ENCODE measurements around the gene DNPH1. TPM values are rescaled to one million over a fixed set of nuclear protein-coding genes. Genes with fewer than 3 reads are reported as not detected.

DNPH1 gene
- total and polyA plus RNA-seq, 2 donors (not counting 3 experiments of a cell fraction or from before 2014, with no cell fraction given) = 37.7 to 120 TPM

DNA sequence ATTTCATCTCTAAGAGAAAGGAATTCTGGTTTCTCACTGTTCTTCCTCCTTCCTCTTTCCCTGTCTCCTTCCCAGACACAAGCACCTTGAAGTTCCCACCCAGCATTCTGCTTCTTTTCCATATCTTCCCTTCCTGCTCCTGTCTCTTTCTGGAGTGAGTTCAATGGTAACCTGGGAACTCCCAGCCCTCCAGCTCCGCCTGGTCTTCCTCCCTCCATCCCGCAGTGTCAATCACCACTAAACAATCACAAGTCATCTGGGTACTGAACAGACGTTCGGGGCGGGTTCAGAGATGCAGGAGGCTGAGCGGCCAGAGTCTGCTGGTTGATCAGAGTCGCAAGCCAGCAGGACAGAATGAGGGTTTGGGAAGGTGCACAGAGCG, 21.7 kb upstream of the DNPH1 start:
- H4K20me1 ChIP-seq (replicated peaks; ENCODE audit: control insufficient read depth, extremely low read depth, insufficient read depth, low read length) = no peaks in the 10 kb centered on the region
- no peak overlapping the region for H3K4me3 ChIP-seq (replicated peaks in 1 of 3; ENCODE audit: insufficient read depth in 1 of 3, low read depth in 1 of 3, low read length in 3 of 3)
- TF ChIP-seq FOS (IDR thresholded peaks at IDR 0.05; ENCODE audit: borderline replicate concordance, insufficient read depth, low read length) (no peak), JUN (IDR thresholded peaks at IDR 0.05; ENCODE audit: borderline replicate concordance, insufficient read depth, insufficient read length, low read depth) (no peak)
- FAIRE-seq (no peak), DNase-seq (ENCODE audit: low read depth, low spot score) (no peak)
- H3K36me3 ChIP-seq (ENCODE audit: control insufficient read depth in 2 of 2, extremely low read depth in 1 of 2, insufficient read depth in 2 of 2, low read length in 2 of 2) = no peaks in the 10 kb centered on the region
- H3K79me2 ChIP-seq (ENCODE audit: control insufficient read depth, insufficient read depth, low read length) = no peaks in the 10 kb centered on the region
- H3K27me3 ChIP-seq (ENCODE audit: control insufficient read depth in 2 of 2, insufficient read depth in 2 of 2, low read length in 2 of 2) = peaks cover 10 to 18% of the 10 kb centered on the region in 2 experiments
- CTCF ChIA-PET = interaction anchor here (1.3 to 1.8 kb wide), 2 partner anchors 12 to 22 kb away, joined by 4 to 5 read pairs; partner anchors contain the start of gene DNPH1
- H3K9me1 ChIP-seq (replicated peaks; ENCODE audit: control insufficient read depth, extremely low read depth, insufficient read depth, low read length) = no peaks in the 10 kb centered on the region
- H3K27ac ChIP-seq (ENCODE audit: insufficient read depth, low read depth, low read length) = no peak overlapping the region
- H3K4me2 ChIP-seq (ENCODE audit: insufficient read depth, low read length) = no peak overlapping the region
- no peak overlapping the region for H3K9ac ChIP-seq (replicated peaks; ENCODE audit: extremely low read depth, insufficient read depth, low read length)
- peaks cover 4% of the 10 kb centered on the region for H3K4me1 ChIP-seq (ENCODE audit: control insufficient read depth, extremely low read depth, insufficient read depth, low read length)
- no TSS peak for BruUV-seq (replicated peaks)
- intact Hi-C loops (cut with micrococcal nuclease) (no loop called here), dilution Hi-C loops (cut with MboI; ENCODE audit: extremely low pct_ligation_motif_present, low sequenced_read_pairs) (no loop called here)
- no peaks in the 10 kb centered on the region for H3K9me3 ChIP-seq (replicated peaks; ENCODE audit: control insufficient read depth, insufficient read depth, low read length)
- no peak overlapping the region for H2AFZ ChIP-seq (ENCODE audit: low read depth, low read length)
- POLR2A ChIA-PET = no interaction called here

DNA sequence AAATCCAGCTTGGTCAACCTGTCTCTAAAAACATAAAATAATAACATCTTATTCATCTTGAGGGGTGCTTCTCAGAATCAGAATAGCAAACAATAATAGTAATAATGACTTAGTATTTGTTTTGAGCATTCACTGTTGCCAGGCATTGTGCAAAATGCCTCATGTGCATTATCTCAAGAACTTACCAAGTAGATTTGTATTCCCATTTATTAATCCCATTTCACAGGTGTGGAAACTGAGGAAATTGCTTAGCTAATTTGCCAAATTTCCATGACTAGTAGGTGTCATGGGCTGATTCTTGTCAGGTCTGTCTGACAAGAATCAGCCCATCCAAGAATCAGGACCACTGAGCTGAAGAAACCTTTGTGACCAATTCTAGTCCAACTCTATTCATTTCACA, 19.5 kb upstream of the DNPH1 start:
- Histone ChIP-seq H4K20me1 (replicated peaks; ENCODE audit: control insufficient read depth, extremely low read depth, insufficient read depth, low read length) (no peaks in the 10 kb centered on the region), H3K4me1 (ENCODE audit: control insufficient read depth, extremely low read depth, insufficient read depth, low read length) (peaks cover 4% of the 10 kb centered on the region), H3K79me2 (ENCODE audit: control insufficient read depth, insufficient read depth, low read length) (no peaks in the 10 kb centered on the region), H3K4me3 (replicated peaks in 1 of 3; ENCODE audit: insufficient read depth in 1 of 3, low read depth in 1 of 3, low read length in 3 of 3) (no peak overlapping the region), H3K27me3 (ENCODE audit: control insufficient read depth in 2 of 2, insufficient read depth in 2 of 2, low read length in 2 of 2) (peaks cover 22 to 40% of the 10 kb centered on the region in 2 experiments), H3K9me3 (replicated peaks; ENCODE audit: control insufficient read depth, insufficient read depth, low read length) (no peaks in the 10 kb centered on the region), H3K9me1 (replicated peaks; ENCODE audit: control insufficient read depth, extremely low read depth, insufficient read depth, low read length) (no peaks in the 10 kb centered on the region), H3K4me2 (ENCODE audit: insufficient read depth, low read length) (no peak overlapping the region), H2AFZ (ENCODE audit: low read depth, low read length) (no peak overlapping the region), H3K36me3 (ENCODE audit: control insufficient read depth in 2 of 2, extremely low read depth in 1 of 2, insufficient read depth in 2 of 2, low read length in 2 of 2) (no peaks in the 10 kb centered on the region), H3K27ac (ENCODE audit: insufficient read depth, low read depth, low read length) (no peak overlapping the region), H3K9ac (replicated peaks; ENCODE audit: extremely low read depth, insufficient read depth, low read length) (no peak overlapping the region)
- ChIA-PET POLR2A (no interaction called here), CTCF (interaction anchor here (1.5 to 4.0 kb wide), 2 partner anchors 19 to 86 kb away, joined by 3 to 26 read pairs; partner anchors contain the start of gene DNPH1)
- DNase-seq (ENCODE audit: low read depth, low spot score) (no peak), FAIRE-seq (no peak)
- dilution Hi-C loops (cut with MboI; ENCODE audit: extremely low pct_ligation_motif_present, low sequenced_read_pairs) = no loop called here
- BruUV-seq (replicated peaks) = no TSS peak
- TF ChIP-seq MYC (IDR thresholded peaks at IDR 0.05; ENCODE audit: low read depth, low read length) (no peak), GATA2 (IDR thresholded peaks at IDR 0.05; ENCODE audit: insufficient read depth, insufficient read length, low read depth, low read length) (no peak), POLR2AphosphoS5 (IDR thresholded peaks at IDR 0.05; ENCODE audit: insufficient read depth, low read depth, low read length) (no peak), FOS (IDR thresholded peaks at IDR 0.05; ENCODE audit: borderline replicate concordance, insufficient read depth, low read length) (no peak), EZH2 (IDR thresholded peaks at IDR 0.05; ENCODE audit: borderline replicate concordance, low read depth, low read length, severe bottlenecking) (no peak), JUN (IDR thresholded peaks at IDR 0.05; ENCODE audit: borderline replicate concordance, insufficient read depth, insufficient read length, low read depth) (no peak)
- TF ChIP-seq, protein P1, sequence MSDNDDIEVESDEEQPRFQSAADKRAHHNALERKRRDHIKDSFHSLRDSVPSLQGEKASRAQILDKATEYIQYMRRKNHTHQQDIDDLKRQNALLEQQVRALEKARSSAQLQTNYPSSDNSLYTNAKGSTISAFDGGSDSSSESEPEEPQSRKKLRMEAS (IDR thresholded peaks at IDR 0.05; ENCODE audit: insufficient read depth, insufficient read length) = no peak
- TF ChIP-seq, protein P2, sequence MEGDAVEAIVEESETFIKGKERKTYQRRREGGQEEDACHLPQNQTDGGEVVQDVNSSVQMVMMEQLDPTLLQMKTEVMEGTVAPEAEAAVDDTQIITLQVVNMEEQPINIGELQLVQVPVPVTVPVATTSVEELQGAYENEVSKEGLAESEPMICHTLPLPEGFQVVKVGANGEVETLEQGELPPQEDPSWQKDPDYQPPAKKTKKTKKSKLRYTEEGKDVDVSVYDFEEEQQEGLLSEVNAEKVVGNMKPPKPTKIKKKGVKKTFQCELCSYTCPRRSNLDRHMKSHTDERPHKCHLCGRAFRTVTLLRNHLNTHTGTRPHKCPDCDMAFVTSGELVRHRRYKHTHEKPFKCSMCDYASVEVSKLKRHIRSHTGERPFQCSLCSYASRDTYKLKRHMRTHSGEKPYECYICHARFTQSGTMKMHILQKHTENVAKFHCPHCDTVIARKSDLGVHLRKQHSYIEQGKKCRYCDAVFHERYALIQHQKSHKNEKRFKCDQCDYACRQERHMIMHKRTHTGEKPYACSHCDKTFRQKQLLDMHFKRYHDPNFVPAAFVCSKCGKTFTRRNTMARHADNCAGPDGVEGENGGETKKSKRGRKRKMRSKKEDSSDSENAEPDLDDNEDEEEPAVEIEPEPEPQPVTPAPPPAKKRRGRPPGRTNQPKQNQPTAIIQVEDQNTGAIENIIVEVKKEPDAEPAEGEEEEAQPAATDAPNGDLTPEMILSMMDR (IDR thresholded peaks at IDR 0.05; ENCODE audit: extremely low read depth in 1 of 2, insufficient read depth in 1 of 2, low read depth in 1 of 2, low read length in 2 of 2) = no peak
- intact Hi-C loops (cut with micrococcal nuclease) = loop anchor here (5.0 kb wide), 1 partner anchor 76 kb away; the partner anchor contains the start of gene SRF
